DND-41 (cell line): ENCODE data around the gene UBE2U.

Experiments used
- ATAC-seq: fragments of 200-7000 bp; cut with Tn5 transposase; 3 replicates; pipeline ENCODE4 v1.9.1; 2021; ENCODE audit warnings: low read depth; ENCODE audit not compliant: insufficient read depth
- DNase-seq: peaks from one replicate; pipeline ENCODE4 v3.0.0-alpha.2; 2020
- H2AFZ ChIP-seq: 2 replicates; pipeline ENCODE4 v1.6.0; 2012; ENCODE audit warnings: low read depth, low read length
- H3K27ac ChIP-seq: 2 replicates; pipeline ENCODE4 v1.5.1; 2012; ENCODE audit warnings: low read length, inconsistent platforms
- H3K27me3 ChIP-seq: fragments of 200-600 bp; sonication (generic); 2 replicates; pipeline ENCODE4 v1.6.0; 2012; ENCODE audit warnings: low read length, mild to moderate bottlenecking, inconsistent platforms; ENCODE audit not compliant: insufficient read depth, poor library complexity
- H3K36me3 ChIP-seq: 2 replicates; pipeline ENCODE4 v1.5.1; 2012; ENCODE audit warnings: low read length, inconsistent platforms; ENCODE audit not compliant: insufficient read depth
- H3K4me1 ChIP-seq: 2 replicates; pipeline ENCODE4 v1.5.1; 2012; ENCODE audit warnings: mild to moderate bottlenecking, low read length; ENCODE audit not compliant: insufficient read depth
- H3K4me2 ChIP-seq: 2 replicates; pipeline ENCODE4 v1.6.0; 2012; ENCODE audit warnings: mild to moderate bottlenecking, moderate library complexity, low read length, inconsistent platforms; ENCODE audit not compliant: insufficient read depth
- H3K4me3 ChIP-seq, 2 experiments: fragments of 200-600 bp in 1 of 2; shearing (Covaris generic) in 1 of 2; 2 replicates each; pipeline ENCODE4 v1.5.1; 2012 to 2016; ENCODE audit warnings: inconsistent platforms in 2 of 2, low read length in 2 of 2, mild to moderate bottlenecking in 2 of 2, low read depth in 1 of 2, moderate library complexity in 1 of 2
- H3K79me2 ChIP-seq: 2 replicates; pipeline ENCODE4 v1.6.0; 2012; ENCODE audit warnings: low read length, inconsistent platforms; ENCODE audit not compliant: insufficient read depth
- H3K9ac ChIP-seq: 2 replicates; pipeline ENCODE4 v1.6.0; 2012; ENCODE audit warnings: low read depth, mild to moderate bottlenecking, inconsistent platforms, low read length, moderate library complexity
- H3K9me3 ChIP-seq: 2 replicates; pipeline ENCODE4 v1.5.1; 2012; ENCODE audit warnings: low read length, moderate library complexity, mild to moderate bottlenecking, inconsistent platforms; ENCODE audit not compliant: insufficient read depth, severe bottlenecking
- H4K20me1 ChIP-seq: 2 replicates; pipeline ENCODE4 v1.6.0; 2012; ENCODE audit warnings: low read length; ENCODE audit not compliant: insufficient read depth
- EZH2 ChIP-seq: IDR thresholded peaks from 3 replicates; pipeline ENCODE4 v1.6.1; 2012; ENCODE audit warnings: borderline replicate concordance, low read depth, mild to moderate bottlenecking, moderate library complexity, low read length, inconsistent platforms; ENCODE audit not compliant: severe bottlenecking
- TF ChIP-seq, protein P1 (sequence below): IDR thresholded peaks from 2 replicates; pipeline ENCODE4 v1.5.1; 2012; ENCODE audit warnings: borderline replicate concordance, low read length, moderate library complexity, mild to moderate bottlenecking; ENCODE audit not compliant: poor library complexity, severe bottlenecking; ENCODE audit errors: extremely low read depth

The UBE2U gene

DNA sequence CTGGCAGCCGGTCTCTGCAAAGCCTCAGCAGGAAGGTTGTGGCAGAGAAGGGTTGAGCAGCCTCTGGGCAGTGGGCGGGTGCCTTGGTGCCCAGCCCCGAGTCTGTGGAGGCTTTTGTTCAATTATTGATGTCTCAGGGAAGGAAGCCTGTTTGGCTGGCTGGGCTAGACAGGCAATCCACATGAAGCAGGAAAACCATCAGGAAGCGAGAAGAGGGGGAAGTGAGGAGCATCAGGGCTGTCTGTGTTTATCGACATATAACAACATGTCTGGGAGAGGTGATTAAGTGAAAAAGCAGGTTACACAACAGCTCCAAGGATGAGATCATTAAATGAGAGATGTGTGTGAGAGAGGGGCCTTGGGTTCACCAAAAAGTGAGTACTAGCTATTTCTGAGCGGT lies 105.4 kb downstream of the UBE2U start:
- no peaks in the 10 kb centered on the region for H3K36me3 ChIP-seq
- H3K27me3 ChIP-seq: peaks cover 4% of the 10 kb centered on the region
- ATAC-seq: no peak
- H4K20me1 ChIP-seq: no peaks in the 10 kb centered on the region
- no peaks in the 10 kb centered on the region for H3K9me3 ChIP-seq
- H3K79me2 ChIP-seq: no peaks in the 10 kb centered on the region
- H3K4me1 ChIP-seq: no peaks in the 10 kb centered on the region
- no peak overlapping the region for H3K4me3 ChIP-seq
- no peak overlapping the region for H2AFZ ChIP-seq
- H3K9ac ChIP-seq: no peak overlapping the region
- H3K4me2 ChIP-seq: no peak overlapping the region
- TF ChIP-seq, protein P1, sequence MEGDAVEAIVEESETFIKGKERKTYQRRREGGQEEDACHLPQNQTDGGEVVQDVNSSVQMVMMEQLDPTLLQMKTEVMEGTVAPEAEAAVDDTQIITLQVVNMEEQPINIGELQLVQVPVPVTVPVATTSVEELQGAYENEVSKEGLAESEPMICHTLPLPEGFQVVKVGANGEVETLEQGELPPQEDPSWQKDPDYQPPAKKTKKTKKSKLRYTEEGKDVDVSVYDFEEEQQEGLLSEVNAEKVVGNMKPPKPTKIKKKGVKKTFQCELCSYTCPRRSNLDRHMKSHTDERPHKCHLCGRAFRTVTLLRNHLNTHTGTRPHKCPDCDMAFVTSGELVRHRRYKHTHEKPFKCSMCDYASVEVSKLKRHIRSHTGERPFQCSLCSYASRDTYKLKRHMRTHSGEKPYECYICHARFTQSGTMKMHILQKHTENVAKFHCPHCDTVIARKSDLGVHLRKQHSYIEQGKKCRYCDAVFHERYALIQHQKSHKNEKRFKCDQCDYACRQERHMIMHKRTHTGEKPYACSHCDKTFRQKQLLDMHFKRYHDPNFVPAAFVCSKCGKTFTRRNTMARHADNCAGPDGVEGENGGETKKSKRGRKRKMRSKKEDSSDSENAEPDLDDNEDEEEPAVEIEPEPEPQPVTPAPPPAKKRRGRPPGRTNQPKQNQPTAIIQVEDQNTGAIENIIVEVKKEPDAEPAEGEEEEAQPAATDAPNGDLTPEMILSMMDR: no peak
- no peak for TF ChIP-seq EZH2
- no peak overlapping the region for H3K27ac ChIP-seq
- no peak for DNase-seq

DNA sequence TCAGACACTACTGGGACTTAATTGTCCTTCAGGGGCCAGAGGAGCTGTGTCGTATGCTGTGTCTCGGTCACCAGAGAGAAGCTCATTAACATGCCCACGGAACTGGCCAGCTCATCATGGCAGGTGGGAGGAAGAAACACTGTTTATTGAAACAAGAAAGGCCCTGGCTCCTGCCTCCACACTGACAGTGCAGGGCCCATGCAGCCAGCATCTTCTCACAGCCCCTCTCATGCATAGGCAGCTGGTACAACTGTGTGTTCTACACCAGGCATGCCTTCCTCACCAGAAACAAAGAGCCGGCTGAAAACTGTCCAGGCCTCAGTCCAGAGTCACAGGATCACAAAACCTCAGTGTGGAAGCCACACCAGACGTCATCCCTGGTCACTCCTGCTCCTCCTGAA lies 106.0 kb downstream of the UBE2U start:
- no peak for ATAC-seq
- no peak overlapping the region for H2AFZ ChIP-seq
- no peak for DNase-seq

DNA sequence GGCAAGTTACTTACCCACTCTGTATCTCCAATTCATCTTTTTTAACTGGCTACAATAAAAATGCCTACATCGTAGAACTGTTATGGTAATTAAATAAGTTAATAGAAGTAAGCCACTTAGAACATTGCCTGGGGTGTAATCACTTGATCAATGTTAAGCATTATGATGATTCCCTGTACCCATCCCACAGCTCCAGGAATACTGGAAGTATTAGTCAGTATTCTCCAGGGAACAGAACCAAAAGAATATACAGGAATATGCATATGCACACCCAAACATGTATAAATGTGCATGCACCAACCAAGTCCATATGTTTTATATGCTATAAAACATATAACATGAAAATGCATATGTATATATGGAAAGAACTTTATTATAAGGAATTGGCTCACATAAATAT lies 107.3 kb downstream of the UBE2U start:
- no peak overlapping the region for H3K4me2 ChIP-seq

More for the DNA sequence above, 106.0 kb downstream of the UBE2U start:
- no peaks in the 10 kb centered on the region for H3K4me1 ChIP-seq
- H3K27ac ChIP-seq: no peak overlapping the region
- H4K20me1 ChIP-seq: no peaks in the 10 kb centered on the region
- H3K9ac ChIP-seq: no peak overlapping the region
- H3K4me3 ChIP-seq: no peak overlapping the region
- H3K27me3 ChIP-seq: peaks cover 4% of the 10 kb centered on the region
- no peaks in the 10 kb centered on the region for H3K79me2 ChIP-seq
- H3K4me2 ChIP-seq: no peak overlapping the region
- no peak for TF ChIP-seq EZH2
- TF ChIP-seq, protein P1: no peak
- no peaks in the 10 kb centered on the region for H3K36me3 ChIP-seq
- no peaks in the 10 kb centered on the region for H3K9me3 ChIP-seq

GRCh38 chr1:64312431-64312830 lies 109.0 kb downstream of the UBE2U start:
- no peaks in the 10 kb centered on the region for H3K79me2 ChIP-seq
- no peak for DNase-seq
- H2AFZ ChIP-seq: no peak overlapping the region
- no peaks in the 10 kb centered on the region for H3K9me3 ChIP-seq
- ATAC-seq: no peak
- no peak for TF ChIP-seq EZH2
- TF ChIP-seq, protein P1: no peak
- no peaks in the 10 kb centered on the region for H3K36me3 ChIP-seq
- H3K4me1 ChIP-seq: no peaks in the 10 kb centered on the region
- no peak overlapping the region for H3K27ac ChIP-seq
- peaks cover 4% of the 10 kb centered on the region for H3K27me3 ChIP-seq
- H3K4me3 ChIP-seq: no peak overlapping the region
- H3K4me2 ChIP-seq: no peak overlapping the region
- H3K9ac ChIP-seq: no peak overlapping the region
- H4K20me1 ChIP-seq: no peaks in the 10 kb centered on the region

More for the DNA sequence above, 107.3 kb downstream of the UBE2U start:
- TF ChIP-seq EZH2: no peak
- Histone ChIP-seq H3K9ac (no peak overlapping the region), H4K20me1 (no peaks in the 10 kb centered on the region), H3K4me3 (no peak overlapping the region), H3K27ac (no peak overlapping the region), H3K36me3 (no peaks in the 10 kb centered on the region), H2AFZ (no peak overlapping the region), H3K79me2 (no peaks in the 10 kb centered on the region), H3K4me1 (no peaks in the 10 kb centered on the region), H3K9me3 (no peaks in the 10 kb centered on the region), H3K27me3 (peaks cover 4% of the 10 kb centered on the region)
- ATAC-seq: no peak
- DNase-seq: no peak
